ENCODE measurements around the gene SEL1L3. TPM values are rescaled to one million over a fixed set of nuclear protein-coding genes. Genes with fewer than 3 reads are reported as not detected.

The SEL1L3 gene
- total and polyA plus RNA-seq, 2 of the 13 experiments (the other 11 are each of a cell fraction or from before 2014, with no cell fraction given): 0.28 to 1.1 TPM

- POLR2A ChIA-PET: no interaction called here
- WGBS (ENCODE audit: low lambda C conversion rate): 66% methylated on average over 10 of the region's 10 CpGs
- H3K36me3 ChIP-seq (replicated peaks in 1 of 2; ENCODE audit: control insufficient read depth in 1 of 2, insufficient read depth in 2 of 2, low read length in 2 of 2): no peaks in the 10 kb centered on the region
- CTCF ChIA-PET (ENCODE audit: low intra/inter-chr PET ratio, low total read pairs): no interaction called here
- intact Hi-C loops (cut with micrococcal nuclease; ENCODE audit: unreplicated experiment) (no loop called here), in situ Hi-C loops (cut with HindIII; ENCODE audit: extremely low pct_ligation_motif_present, low pct_unique_long_range_greater_than_20kb) (no loop called here)
- no peaks in the 10 kb centered on the region for H3K79me2 ChIP-seq (ENCODE audit: insufficient read depth, low read length)
- no peak overlapping the region for H3K27ac ChIP-seq (ENCODE audit: extremely low read length, insufficient read depth, low read length)
- TF ChIP-seq, protein P1, sequence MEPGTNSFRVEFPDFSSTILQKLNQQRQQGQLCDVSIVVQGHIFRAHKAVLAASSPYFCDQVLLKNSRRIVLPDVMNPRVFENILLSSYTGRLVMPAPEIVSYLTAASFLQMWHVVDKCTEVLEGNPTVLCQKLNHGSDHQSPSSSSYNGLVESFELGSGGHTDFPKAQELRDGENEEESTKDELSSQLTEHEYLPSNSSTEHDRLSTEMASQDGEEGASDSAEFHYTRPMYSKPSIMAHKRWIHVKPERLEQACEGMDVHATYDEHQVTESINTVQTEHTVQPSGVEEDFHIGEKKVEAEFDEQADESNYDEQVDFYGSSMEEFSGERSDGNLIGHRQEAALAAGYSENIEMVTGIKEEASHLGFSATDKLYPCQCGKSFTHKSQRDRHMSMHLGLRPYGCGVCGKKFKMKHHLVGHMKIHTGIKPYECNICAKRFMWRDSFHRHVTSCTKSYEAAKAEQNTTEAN (CRISPR knock-in tag; conservative IDR thresholded peaks at IDR 0.05): no peak
- TF ChIP-seq BRCA1 (CRISPR knock-in tag; IDR thresholded peaks at IDR 0.05) (no peak), SMC3 (IDR thresholded peaks at IDR 0.05; ENCODE audit: low read length) (no peak), ATF5 (CRISPR knock-in tag; IDR thresholded peaks at IDR 0.05; ENCODE audit: low read depth) (no peak), HIC2 (CRISPR knock-in tag; IDR thresholded peaks at IDR 0.05; ENCODE audit: low read depth) (no peak), RFX1 (IDR thresholded peaks at IDR 0.05) (no peak)
- TF ChIP-seq, protein P2, sequence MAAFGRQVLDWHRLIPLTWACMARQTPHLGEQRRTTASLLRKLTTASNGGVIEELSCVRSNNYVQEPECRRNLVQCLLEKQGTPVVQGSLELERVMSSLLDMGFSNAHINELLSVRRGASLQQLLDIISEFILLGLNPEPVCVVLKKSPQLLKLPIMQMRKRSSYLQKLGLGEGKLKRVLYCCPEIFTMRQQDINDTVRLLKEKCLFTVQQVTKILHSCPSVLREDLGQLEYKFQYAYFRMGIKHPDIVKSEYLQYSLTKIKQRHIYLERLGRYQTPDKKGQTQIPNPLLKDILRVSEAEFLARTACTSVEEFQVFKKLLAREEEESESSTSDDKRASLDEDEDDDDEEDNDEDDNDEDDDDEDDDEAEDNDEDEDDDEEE (CRISPR knock-in tag; IDR thresholded peaks at IDR 0.05): no peak
- TF ChIP-seq, protein P3, sequence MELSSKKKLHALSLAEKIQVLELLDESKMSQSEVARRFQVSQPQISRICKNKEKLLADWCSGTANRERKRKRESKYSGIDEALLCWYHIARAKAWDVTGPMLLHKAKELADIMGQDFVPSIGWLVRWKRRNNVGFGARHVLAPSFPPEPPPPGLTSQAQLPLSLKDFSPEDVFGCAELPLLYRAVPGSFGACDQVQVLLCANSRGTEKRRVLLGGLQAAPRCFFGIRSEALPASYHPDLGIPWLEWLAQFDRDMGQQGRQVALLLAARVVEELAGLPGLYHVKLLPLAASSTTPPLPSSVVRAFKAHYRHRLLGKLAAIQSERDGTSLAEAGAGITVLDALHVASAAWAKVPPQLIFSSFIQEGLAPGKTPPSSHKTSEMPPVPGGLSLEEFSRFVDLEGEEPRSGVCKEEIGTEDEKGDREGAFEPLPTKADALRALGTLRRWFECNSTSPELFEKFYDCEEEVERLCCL (CRISPR knock-in tag; IDR thresholded peaks at IDR 0.05; ENCODE audit: borderline replicate concordance): no peak
- ATAC-seq (no peak), FAIRE-seq (no peak), DNase-seq (ENCODE audit: low spot score) (no peak)
- no peaks in the 10 kb centered on the region for H3K4me1 ChIP-seq (ENCODE audit: insufficient read depth, low read length)
- H3K4me3 ChIP-seq (replicated peaks in 1 of 3; ENCODE audit: insufficient read depth in 1 of 3, low read depth in 2 of 3, low read length in 3 of 3): no peak overlapping the region
- H4K20me1 ChIP-seq (ENCODE audit: insufficient read depth, low read length): no peaks in the 10 kb centered on the region
- H3K9ac ChIP-seq (ENCODE audit: insufficient read depth, low read depth, low read length): no peak overlapping the region
- H3K27me3 ChIP-seq (ENCODE audit: control insufficient read depth in 1 of 2, insufficient read depth in 2 of 2, low read length in 2 of 2): no peaks in the 10 kb centered on the region
- no TSS peak for BruUV-seq (replicated peaks)
- H2AFZ ChIP-seq (ENCODE audit: low read length): no peak overlapping the region
- H3K9me3 ChIP-seq (ENCODE audit: low read length): no peaks in the 10 kb centered on the region
- no peak overlapping the region for H3K4me2 ChIP-seq (ENCODE audit: low read depth, low read length)
Observed at GRCh38 chr4:25826074-25826752, 36.6 kb downstream of the SEL1L3 start.

All from HepG2 (cell line).